HEK293T (cell line): Measurements from ENCODE around the gene NOP56.

Experiments used
- ARNT ChIP-seq: fragments of 450-650 bp; IDR thresholded peaks from 2 replicates; pipeline ENCODE4 v1.6.1; 2017; ENCODE audit warnings: mild to moderate bottlenecking
- ELF4 ChIP-seq: fragments of 450-650 bp; IDR thresholded peaks from 2 replicates; pipeline ENCODE4 v1.6.1; 2017; ENCODE audit warnings: antibody characterized with exemption
- FOXA1 ChIP-seq: fragments of 450-650 bp; IDR thresholded peaks from 2 replicates; pipeline ENCODE4 v1.6.1; 2016; ENCODE audit warnings: mild to moderate bottlenecking
- FOXK2 ChIP-seq: fragments of 450-650 bp; IDR thresholded peaks from 2 replicates; pipeline ENCODE4 v1.6.1; 2016; ENCODE audit warnings: mild to moderate bottlenecking
- FOXM1 ChIP-seq: fragments of 450-650 bp; IDR thresholded peaks from 2 replicates; pipeline ENCODE4 v1.6.1; 2017; ENCODE audit warnings: mild to moderate bottlenecking, borderline replicate concordance
- HDGF ChIP-seq: fragments of 450-650 bp; IDR thresholded peaks from 2 replicates; pipeline ENCODE4 v1.6.1; 2017; ENCODE audit warnings: antibody characterized with exemption, borderline replicate concordance
- LEF1 ChIP-seq: fragments of 450-650 bp; IDR thresholded peaks from 2 replicates; pipeline ENCODE4 v1.6.1; 2017; ENCODE audit warnings: mild to moderate bottlenecking, borderline replicate concordance
- NFRKB ChIP-seq: fragments of 450-650 bp; IDR thresholded peaks from 2 replicates; pipeline ENCODE4 v1.6.1; 2016; ENCODE audit warnings: mild to moderate bottlenecking, moderate library complexity
- SP1 ChIP-seq: fragments of 450-650 bp; IDR thresholded peaks from 2 replicates; pipeline ENCODE4 v1.6.1; 2017
- TARDBP ChIP-seq: fragments of 450-650 bp; IDR thresholded peaks from 2 replicates; pipeline ENCODE4 v1.6.1; 2016
- ZNF384 ChIP-seq: fragments of 450-650 bp; IDR thresholded peaks from 2 replicates; pipeline ENCODE4 v1.6.1; 2016

DNA sequence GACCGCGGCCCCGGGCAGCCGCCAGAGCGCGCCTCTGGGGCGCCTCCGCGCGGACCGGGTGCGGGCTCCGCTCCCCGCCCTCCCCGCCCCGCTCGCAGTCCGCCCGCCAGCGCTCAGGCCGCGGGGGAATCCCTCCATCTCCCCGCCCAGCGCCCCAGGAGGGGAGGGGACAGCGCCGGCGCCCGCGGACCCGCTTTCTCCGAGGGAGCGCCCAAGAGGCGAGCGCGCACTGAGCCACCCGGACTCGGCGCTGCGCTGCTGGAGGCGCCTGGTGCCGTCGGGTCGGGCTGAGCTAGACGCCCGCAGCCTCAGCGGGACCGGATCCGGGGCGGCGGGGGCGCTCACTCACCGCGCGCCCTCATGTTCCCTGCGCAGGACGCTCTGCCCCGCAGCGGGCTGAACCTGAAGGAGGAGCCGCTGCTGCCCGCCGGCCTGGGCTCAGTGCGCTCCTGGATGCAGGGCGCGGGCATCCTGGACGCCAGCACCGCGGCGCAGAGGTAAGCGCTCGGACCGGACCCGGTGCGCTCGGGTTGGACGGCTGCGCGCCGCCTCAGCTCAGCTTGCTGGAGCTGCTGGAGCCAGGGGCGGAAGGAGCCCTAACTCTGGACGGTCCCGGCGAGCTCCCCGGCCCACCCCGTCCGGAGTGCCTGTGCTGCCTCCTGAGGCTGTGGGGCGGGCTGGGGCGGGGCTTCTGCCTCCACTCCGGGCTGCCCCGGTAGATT lies 41.0 kb downstream of the NOP56 start:
- no peak for TF ChIP-seq NFRKB
- TF ChIP-seq SP1: no peak
- TF ChIP-seq HDGF: no peak
- TF ChIP-seq ELF4: no peak
- TF ChIP-seq ARNT: no peak
- no peak for TF ChIP-seq FOXM1
- TF ChIP-seq TARDBP: no peak
- TF ChIP-seq FOXK2: no peak
- TF ChIP-seq FOXA1: no peak
- TF ChIP-seq LEF1: no peak
- TF ChIP-seq ZNF384: no peak
